IMR-90 (cell line): ENCODE data around the gene EXO1. TPM values are rescaled to one million over a fixed set of nuclear protein-coding genes. Genes with fewer than 3 reads are reported as not detected.

Experiments
- ATAC-seq: fragments of 200-7000 bp; cut with Tn5 transposase; 2 replicates; pipeline ENCODE4 v1.9.1; 2020; ENCODE audit warnings: low read depth, mild to moderate bottlenecking, moderate library complexity
- BruUV-seq: library from RNA; stranded (reverse); fragments of 400-500 nt; replicated peaks from 2 replicates; lab custom pipeline; 2021; lab: Mats Ljungman, UMichigan
- CTCF ChIA-PET: fragments of 300-600 bp; formaldehyde crosslinking; extraction: SDS; loops from one replicate; lab custom pipeline; 2021; ENCODE audit warnings: antibody characterized with exemption; lab: Yijun Ruan, JAX
- POLR2A ChIA-PET: fragments of 300-600 bp; sonication (Branson Sonifier 250); formaldehyde crosslinking; loops from one replicate; lab custom pipeline; 2022; ENCODE audit warnings: antibody characterized with exemption; ENCODE audit not compliant: unreplicated experiment; lab: Charles Lee
- DNase-seq: peaks from one replicate; pipeline ENCODE4 v3.0.0; 2013
- H2AFZ ChIP-seq: replicated peaks from 2 replicates; pipeline ENCODE3; 2013; ENCODE audit warnings: low read length, mild to moderate bottlenecking; ENCODE audit not compliant: poor library complexity
- H2AK5ac ChIP-seq: 2 replicates; pipeline ENCODE4 v1.6.1; 2013; ENCODE audit warnings: low read depth, low read length, inconsistent platforms
- H2AK9ac ChIP-seq: replicated peaks from 2 replicates; pipeline ENCODE3; 2013; ENCODE audit warnings: mild to moderate bottlenecking, low read depth, low read length, moderate library complexity; ENCODE audit not compliant: poor library complexity
- H2BK120ac ChIP-seq: 2 replicates; pipeline ENCODE4 v1.6.1; 2013; ENCODE audit warnings: low read depth, low read length, inconsistent platforms
- H2BK15ac ChIP-seq: 3 replicates; pipeline ENCODE4 v1.6.1; 2013; ENCODE audit warnings: low read depth, low read length, inconsistent platforms
- H2BK20ac ChIP-seq: 2 replicates; pipeline ENCODE4 v1.6.1; 2013; ENCODE audit warnings: low read depth, mild to moderate bottlenecking, inconsistent platforms, low read length, moderate library complexity
- H2BK5ac ChIP-seq: 2 replicates; pipeline ENCODE4 v1.6.1; 2013; ENCODE audit warnings: mild to moderate bottlenecking, low read depth, low read length, inconsistent platforms; ENCODE audit not compliant: poor library complexity, severe bottlenecking
- H3K14ac ChIP-seq: replicated peaks from 2 replicates; pipeline ENCODE4 v1.6.1; 2013; ENCODE audit warnings: low read depth, low read length, inconsistent platforms
- H3K18ac ChIP-seq: 2 replicates; pipeline ENCODE4 v1.6.1; 2013; ENCODE audit warnings: low read depth, low read length, control low read depth
- H3K23ac ChIP-seq: 2 replicates; pipeline ENCODE4 v1.6.1; 2013; ENCODE audit warnings: low read depth, low read length, inconsistent platforms
- H3K27ac ChIP-seq: 2 replicates; pipeline ENCODE4 v1.5.1; 2013; ENCODE audit warnings: mild to moderate bottlenecking, control low read depth, low read length; ENCODE audit not compliant: insufficient read depth
- H3K27me3 ChIP-seq: 2 replicates; pipeline ENCODE4 v1.6.1; 2013; ENCODE audit warnings: low read length; ENCODE audit not compliant: control insufficient read depth, insufficient read depth
- H3K36me3 ChIP-seq: 2 replicates; pipeline ENCODE4 v1.6.1; 2013; ENCODE audit warnings: low read length, mixed read lengths; ENCODE audit not compliant: control insufficient read depth, insufficient read depth
- H3K4ac ChIP-seq: 2 replicates; pipeline ENCODE4 v1.6.1; 2013; ENCODE audit warnings: low read depth, low read length, inconsistent platforms
- H3K4me1 ChIP-seq: 2 replicates; pipeline ENCODE4 v1.6.1; 2013; ENCODE audit warnings: low read length, mixed read lengths; ENCODE audit not compliant: control insufficient read depth, insufficient read depth
- H3K4me2 ChIP-seq: 2 replicates; pipeline ENCODE4 v1.6.1; 2013; ENCODE audit warnings: low read depth, mild to moderate bottlenecking, control low read depth, low read length, moderate library complexity
- H3K4me3 ChIP-seq: 2 replicates; pipeline ENCODE4 v1.5.1; 2013; ENCODE audit warnings: low read depth, mild to moderate bottlenecking, control low read depth, low read length, moderate library complexity; ENCODE audit not compliant: insufficient read depth
- H3K56ac ChIP-seq: 2 replicates; pipeline ENCODE4 v1.6.1; 2013; ENCODE audit warnings: low read length, inconsistent platforms; ENCODE audit not compliant: insufficient read depth; ENCODE audit errors: extremely low read depth
- H3K79me1 ChIP-seq, 2 experiments: 2 replicates each; pipeline ENCODE4 v1.6.1; 2013; ENCODE audit warnings: low read length in 2 of 2, inconsistent platforms in 1 of 2, low read depth in 1 of 2
- H3K9ac ChIP-seq: 2 replicates; pipeline ENCODE4 v1.6.1; 2013; ENCODE audit warnings: low read depth, low read length, control low read depth
- H3K9me1 ChIP-seq: 2 replicates; pipeline ENCODE4 v1.6.1; 2013; ENCODE audit warnings: low read length, inconsistent platforms; ENCODE audit not compliant: insufficient read depth
- H3K9me3 ChIP-seq: 2 replicates; pipeline ENCODE4 v1.6.1; 2013; ENCODE audit warnings: low read length; ENCODE audit not compliant: control insufficient read depth, insufficient read depth
- H4K20me1 ChIP-seq: 2 replicates; pipeline ENCODE4 v1.6.1; 2013; ENCODE audit warnings: low read length, inconsistent platforms; ENCODE audit not compliant: insufficient read depth
- H4K5ac ChIP-seq: 2 replicates; pipeline ENCODE4 v1.6.1; 2013; ENCODE audit warnings: mild to moderate bottlenecking, low read depth, low read length, control low read depth
- H4K8ac ChIP-seq, 2 experiments: 2 replicates each; pipeline ENCODE4 v1.6.1; 2013; ENCODE audit warnings: low read depth in 2 of 2, low read length in 2 of 2, control low read depth in 1 of 2, inconsistent platforms in 1 of 2
- H4K91ac ChIP-seq: 2 replicates; pipeline ENCODE4 v1.6.1; 2013; ENCODE audit warnings: low read depth, low read length, inconsistent platforms; ENCODE audit not compliant: insufficient read depth
- BHLHE40 ChIP-seq: fragments of 150-350 bp; IDR thresholded peaks from 2 replicates; pipeline ENCODE4 v1.6.1; 2016; ENCODE audit warnings: mild to moderate bottlenecking, low read depth, low read length
- CEBPB ChIP-seq: IDR thresholded peaks from 2 replicates; pipeline ENCODE4 v1.6.1; 2012; ENCODE audit warnings: low read depth, low read length, improper control_type of control experiment
- CHD1 ChIP-seq: IDR thresholded peaks from 2 replicates; pipeline ENCODE4 v1.6.1; 2012; ENCODE audit warnings: low read depth, low read length, improper control_type of control experiment
- CTCF ChIP-seq: conservative IDR thresholded peaks from 2 replicates; pipeline ENCODE4 v1.5.1; 2012; ENCODE audit warnings: mild to moderate bottlenecking, low read depth, low read length, improper control_type of control experiment
- FOS ChIP-seq: fragments of 150-350 bp; IDR thresholded peaks from 2 replicates; pipeline ENCODE4 v1.6.1; 2016; ENCODE audit warnings: low read depth, low read length
- MAFK ChIP-seq: IDR thresholded peaks from 2 replicates; pipeline ENCODE4 v1.6.1; 2012; ENCODE audit warnings: low read depth, low read length, improper control_type of control experiment
- MAZ ChIP-seq: IDR thresholded peaks from 2 replicates; pipeline ENCODE4 v1.6.1; 2012; ENCODE audit warnings: low read depth, mild to moderate bottlenecking, low read length, improper control_type of control experiment, moderate library complexity, borderline replicate concordance
- MXI1 ChIP-seq: IDR thresholded peaks from 2 replicates; pipeline ENCODE4 v1.6.1; 2012; ENCODE audit warnings: low read depth, mild to moderate bottlenecking, low read length, moderate library complexity, borderline replicate concordance
- NFE2L2 ChIP-seq: fragments of 150-350 bp; IDR thresholded peaks from 2 replicates; pipeline ENCODE4 v1.6.1; 2016; ENCODE audit warnings: low read depth, mild to moderate bottlenecking, low read length
- POLR2A ChIP-seq: IDR thresholded peaks from 2 replicates; pipeline ENCODE4 v1.6.1; 2012; ENCODE audit warnings: mild to moderate bottlenecking, low read depth, low read length
- RAD21 ChIP-seq: IDR thresholded peaks from 2 replicates; pipeline ENCODE4 v1.6.1; 2012; ENCODE audit warnings: low read length, improper control_type of control experiment
- RCOR1 ChIP-seq: IDR thresholded peaks from 2 replicates; pipeline ENCODE4 v1.6.1; 2012; ENCODE audit warnings: mild to moderate bottlenecking, low read length, improper control_type of control experiment; ENCODE audit not compliant: insufficient replicate concordance
- RFX5 ChIP-seq: IDR thresholded peaks from 2 replicates; pipeline ENCODE4 v1.8.0; 2012; ENCODE audit warnings: low read depth, mild to moderate bottlenecking, low read length, moderate library complexity
- SMC3 ChIP-seq: fragments of 150-350 bp; IDR thresholded peaks from 2 replicates; pipeline ENCODE4 v1.6.1; 2016; ENCODE audit warnings: low read depth, mild to moderate bottlenecking, antibody characterized with exemption, low read length, moderate library complexity
- WGBS, 2 experiments: methylation state at CpG; one replicate each; pipeline versions ENCODE4 v1.1.5 to v1.1.7; 2013; ENCODE audit warnings: missing lambda C conversion rate in 2 of 2; ENCODE audit not compliant: insufficient read length in 1 of 2; ENCODE audit errors: extremely low coverage in 2 of 2; 5-methylcytosine and 5-hydroxymethylcytosine counted together
- dilution Hi-C: fragments of 300-500 bp; cut with HindIII; formaldehyde crosslinking; loops from one replicate; pipeline ENCODE4 v1.14.3; 2018; ENCODE audit warnings: low sequenced_read_pairs; ENCODE audit not compliant: unreplicated experiment
- in situ Hi-C: fragments of 300-500 bp; cut with MboI; formaldehyde crosslinking; loops from 3 replicates; pipeline ENCODE4 v1.14.3; 2019; ENCODE audit warnings: low sequenced_read_pairs, inconsistent platforms, mixed read lengths
- intact Hi-C: fragments of 100-400 bp; cut with micrococcal nuclease; formaldehyde crosslinking; loops from 2 replicates; pipeline ENCODE4 v1.10.0; 2022
- polyA plus RNA-seq, 3 experiments: library from polyadenylated mRNA; depleted of rRNA; stranded (reverse); fragments of >200 nt; gene quantifications; 2 replicates each; pipeline ENCODE4 v1.2.3, GENCODE V29; 2012; ENCODE audit warnings: low replicate concordance in 1 of 3
- total RNA-seq: library from RNA; depleted of rRNA; stranded (reverse); fragments of >200 nt; gene quantifications from 2 replicates; pipeline ENCODE4 v1.2.3, GENCODE V29; 2012
- TF ChIP-seq, protein P1 (sequence below): fragments of 150-350 bp; IDR thresholded peaks from 2 replicates; pipeline ENCODE4 v1.6.1; 2017; ENCODE audit warnings: mild to moderate bottlenecking, antibody characterized with exemption, low read length, low read depth
- TF ChIP-seq, protein P2 (sequence below): fragments of 150-350 bp; IDR thresholded peaks from 2 replicates; pipeline ENCODE4 v1.6.1; 2016; ENCODE audit warnings: low read depth, mild to moderate bottlenecking, low read length, moderate library complexity, borderline replicate concordance

The EXO1 gene
- total and polyA plus RNA-seq, 2 of the 4 experiments (the other 2 are of a cell fraction) = 5.1 to 12.9 TPM

GRCh38 chr1:241932845-241933244 is 84.8 kb downstream of the EXO1 start:
- Histone ChIP-seq H4K20me1 (no peaks in the 10 kb centered on the region), H3K4me2 (no peak overlapping the region), H3K23ac (no peak overlapping the region), H3K9ac (no peak overlapping the region), H3K9me3 (no peaks in the 10 kb centered on the region), H2AK9ac (no peak overlapping the region), H2BK120ac (no peak overlapping the region), H3K4me3 (no peak overlapping the region), H2AFZ (peak overlapping the region; percentile 61), H2BK20ac (no peak overlapping the region), H3K27me3 (no peaks in the 10 kb centered on the region), H3K9me1 (no peaks in the 10 kb centered on the region), H2BK5ac (no peak overlapping the region), H4K91ac (no peak overlapping the region), H3K27ac (no peak overlapping the region), H3K56ac (no peak overlapping the region), H3K14ac (no peak overlapping the region), H3K36me3 (no peaks in the 10 kb centered on the region), H2BK15ac (no peak overlapping the region), H2AK5ac (no peak overlapping the region), H3K79me1 (no peaks in the 10 kb centered on the region), H4K8ac (no peak overlapping the region), H3K4me1 (no peaks in the 10 kb centered on the region), H3K18ac (no peak overlapping the region), H3K4ac (no peak overlapping the region), H4K5ac (no peak overlapping the region)
- no peak for ATAC-seq
- TF ChIP-seq MAFK = no peak
- TF ChIP-seq MXI1 = no peak
- TF ChIP-seq RCOR1 = no peak
- TF ChIP-seq FOS = no peak
- TF ChIP-seq MAZ = no peak
- no peak for TF ChIP-seq RAD21
- no peak for TF ChIP-seq CEBPB
- TF ChIP-seq, protein P1, sequence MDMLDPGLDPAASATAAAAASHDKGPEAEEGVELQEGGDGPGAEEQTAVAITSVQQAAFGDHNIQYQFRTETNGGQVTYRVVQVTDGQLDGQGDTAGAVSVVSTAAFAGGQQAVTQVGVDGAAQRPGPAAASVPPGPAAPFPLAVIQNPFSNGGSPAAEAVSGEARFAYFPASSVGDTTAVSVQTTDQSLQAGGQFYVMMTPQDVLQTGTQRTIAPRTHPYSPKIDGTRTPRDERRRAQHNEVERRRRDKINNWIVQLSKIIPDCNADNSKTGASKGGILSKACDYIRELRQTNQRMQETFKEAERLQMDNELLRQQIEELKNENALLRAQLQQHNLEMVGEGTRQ = no peak
- TF ChIP-seq BHLHE40 = no peak
- TF ChIP-seq, protein P2, sequence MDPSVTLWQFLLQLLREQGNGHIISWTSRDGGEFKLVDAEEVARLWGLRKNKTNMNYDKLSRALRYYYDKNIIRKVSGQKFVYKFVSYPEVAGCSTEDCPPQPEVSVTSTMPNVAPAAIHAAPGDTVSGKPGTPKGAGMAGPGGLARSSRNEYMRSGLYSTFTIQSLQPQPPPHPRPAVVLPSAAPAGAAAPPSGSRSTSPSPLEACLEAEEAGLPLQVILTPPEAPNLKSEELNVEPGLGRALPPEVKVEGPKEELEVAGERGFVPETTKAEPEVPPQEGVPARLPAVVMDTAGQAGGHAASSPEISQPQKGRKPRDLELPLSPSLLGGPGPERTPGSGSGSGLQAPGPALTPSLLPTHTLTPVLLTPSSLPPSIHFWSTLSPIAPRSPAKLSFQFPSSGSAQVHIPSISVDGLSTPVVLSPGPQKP = no peak
- TF ChIP-seq SMC3 = no peak
- TF ChIP-seq NFE2L2 = no peak
- TF ChIP-seq CHD1 = no peak
- no peak for TF ChIP-seq POLR2A
- no peak for TF ChIP-seq RFX5
- TF ChIP-seq CTCF = no peak
- WGBS, 2 experiments = no CpG with 5 or more reads among the region's 6 CpGs
- in situ Hi-C loops = no loop called here
- BruUV-seq = no TSS peak
- dilution Hi-C loops = no loop called here
- POLR2A ChIA-PET = no interaction called here
- no peak for DNase-seq
- intact Hi-C loops = no loop called here
- CTCF ChIA-PET = interaction anchor here (0.7 kb wide), 1 partner anchor 322 kb away, joined by 3 read pairs; no protein-coding TSS in a partner anchor
